GM19455 (cell line): ENCODE data around the gene SLC24A4.

Experiments used
- ATAC-seq: cut with Tn5 transposase; IDR thresholded peaks from one replicate; pipeline ENCODE4 v1.9.1; 2021; ENCODE audit not compliant: unreplicated experiment

SLC24A4 gene

DNA sequence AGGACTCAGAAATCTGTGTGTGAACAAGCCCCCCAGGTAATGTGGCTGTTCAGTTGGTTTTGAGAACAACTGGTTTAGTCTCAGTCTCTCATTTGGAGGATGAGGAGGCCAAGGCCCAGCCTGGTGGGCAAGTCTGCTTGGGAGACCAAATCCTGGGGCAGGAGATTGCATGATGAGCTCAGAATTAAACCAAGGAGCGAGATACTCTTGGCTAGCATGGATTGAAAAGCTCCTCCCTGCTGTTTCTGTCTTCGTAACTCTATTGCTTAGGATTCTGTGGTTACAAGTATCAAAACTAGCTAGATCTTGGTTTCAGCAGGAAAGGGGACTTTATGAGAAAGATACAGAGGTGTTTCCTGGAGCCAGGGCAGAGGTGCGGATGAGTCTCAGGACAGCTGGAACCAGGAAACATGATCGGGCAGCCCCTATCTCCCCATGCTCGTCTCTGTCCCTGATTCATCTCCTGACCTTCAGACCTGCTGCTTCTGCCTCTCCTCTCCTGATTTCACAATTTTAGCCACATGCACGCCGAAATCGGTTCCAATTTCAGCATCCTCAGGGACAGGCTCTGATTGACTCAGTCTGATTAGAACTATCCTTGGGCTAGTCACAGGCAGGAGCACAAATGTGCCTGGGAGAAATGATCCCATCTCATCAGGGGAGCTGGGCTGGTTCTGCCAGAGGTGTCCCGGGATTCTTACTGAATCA is 150.4 kb downstream of the SLC24A4 start:
- ATAC-seq, result no peak

- no peak for ATAC-seq
These were observed 151.1 kb downstream of the SLC24A4 start for GRCh38 chr14:92473969-92474535.

- no peak for ATAC-seq
These were observed 152.1 kb downstream of the SLC24A4 start for GRCh38 chr14:92475037-92475436.

DNA sequence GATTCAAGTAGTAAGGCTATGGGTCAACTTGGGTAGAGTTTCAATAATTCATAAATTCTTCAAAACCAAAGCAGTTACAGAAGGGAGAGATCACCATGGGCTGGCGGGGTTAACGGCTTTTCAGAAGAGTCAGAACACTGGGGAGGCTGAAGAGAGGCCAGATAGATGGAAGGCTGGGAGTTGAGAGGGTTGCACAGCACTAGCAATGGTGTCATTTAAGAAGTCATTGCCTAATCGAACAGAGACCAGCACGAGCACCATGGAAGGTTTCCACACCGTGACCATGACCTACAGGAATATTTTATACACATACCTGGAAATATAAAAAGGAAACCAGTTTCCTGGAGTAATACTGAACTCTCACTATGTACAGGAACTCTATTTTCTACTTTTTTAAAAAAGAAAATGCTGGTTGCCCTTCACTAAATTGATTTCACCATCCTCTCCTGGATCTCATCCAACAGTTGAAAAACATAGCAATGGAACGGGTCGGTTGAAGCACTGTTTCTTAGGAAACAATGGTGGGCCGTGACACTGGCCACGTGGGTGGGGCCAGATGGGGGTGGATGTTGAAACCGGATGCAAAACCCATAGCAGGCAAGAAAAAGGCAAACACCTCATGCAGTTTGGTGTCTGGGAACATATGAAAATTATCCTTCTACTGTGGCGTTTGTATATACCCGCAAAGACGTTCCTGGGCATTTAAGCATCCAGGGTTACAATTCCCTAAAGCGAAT is 152.7 kb downstream of the SLC24A4 start:
- ATAC-seq, result no peak

DNA sequence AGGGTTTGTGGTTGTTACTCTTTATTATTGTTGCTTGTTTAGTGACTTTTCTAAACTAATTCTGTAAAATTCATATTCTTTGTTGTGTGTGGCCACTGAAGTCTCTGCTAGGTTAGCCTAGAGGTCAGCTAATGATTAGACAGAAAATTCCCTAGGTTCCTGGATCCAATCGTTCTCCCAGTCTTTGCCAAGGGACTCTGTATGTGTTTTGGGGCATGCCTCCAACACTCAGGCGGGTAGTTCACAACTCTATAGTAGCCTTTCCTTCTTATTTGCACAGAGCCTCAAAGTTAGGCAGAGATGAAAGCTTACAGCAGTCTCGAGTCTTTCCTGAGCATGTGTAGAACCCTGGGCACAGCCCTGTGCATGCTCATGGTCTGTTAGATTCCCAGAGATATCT is 157.9 kb downstream of the SLC24A4 start:
- ATAC-seq, result no peak

DNA sequence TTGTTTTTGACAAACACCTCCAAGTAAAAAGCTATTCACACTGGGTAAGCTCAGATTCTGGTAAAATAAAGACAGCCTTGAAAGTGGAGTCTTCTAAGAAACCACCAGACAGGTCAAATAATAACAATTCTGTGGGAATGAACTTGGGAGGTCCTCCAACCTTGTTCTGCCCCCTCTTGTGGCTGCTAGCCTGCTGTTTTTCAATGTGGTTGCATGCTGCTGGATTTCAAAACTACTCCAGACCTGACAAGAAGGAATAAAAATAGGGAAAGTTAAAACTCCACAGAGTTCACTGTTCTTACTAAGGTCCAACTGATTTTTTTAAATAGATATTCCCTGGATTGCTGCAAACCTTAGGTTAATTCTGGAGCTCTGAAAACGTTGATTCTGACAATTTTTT is 158.4 kb downstream of the SLC24A4 start:
- ATAC-seq, result no peak

DNA sequence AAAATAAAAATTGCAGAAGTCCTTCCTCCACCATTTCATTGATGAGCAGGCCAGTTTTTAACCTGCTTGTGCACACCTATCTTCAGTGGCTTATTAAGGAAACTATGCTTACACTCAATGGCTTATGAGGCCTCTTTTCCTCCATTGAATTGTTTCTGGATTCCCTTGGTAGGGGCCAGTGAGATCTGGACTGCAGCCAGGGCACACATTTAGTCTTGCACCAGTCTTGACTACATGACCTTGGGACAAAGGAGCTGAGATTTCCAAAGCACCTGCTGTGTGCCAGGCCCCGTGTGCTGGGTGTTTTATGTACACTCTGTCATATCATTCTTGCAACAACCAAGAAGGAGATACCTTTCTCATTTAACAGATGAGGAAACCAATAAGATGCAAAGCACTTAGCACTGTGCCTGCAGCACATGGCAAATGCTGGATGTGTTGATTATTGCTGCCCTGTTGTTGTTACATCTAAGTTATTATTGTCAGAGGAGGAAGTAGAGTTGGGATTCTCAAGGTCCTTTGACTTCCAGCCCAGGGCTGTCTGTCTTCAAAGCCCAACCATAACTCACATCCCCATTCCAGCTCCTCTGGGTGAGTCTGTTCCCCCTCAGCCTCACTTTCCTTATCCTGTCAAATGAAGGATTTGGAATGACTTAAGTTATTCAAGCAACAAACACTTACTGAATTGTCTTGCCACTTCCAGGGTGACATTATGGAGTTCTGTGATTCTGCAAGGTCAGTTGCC is 159.0 kb downstream of the SLC24A4 start:
- no peak for ATAC-seq

DNA sequence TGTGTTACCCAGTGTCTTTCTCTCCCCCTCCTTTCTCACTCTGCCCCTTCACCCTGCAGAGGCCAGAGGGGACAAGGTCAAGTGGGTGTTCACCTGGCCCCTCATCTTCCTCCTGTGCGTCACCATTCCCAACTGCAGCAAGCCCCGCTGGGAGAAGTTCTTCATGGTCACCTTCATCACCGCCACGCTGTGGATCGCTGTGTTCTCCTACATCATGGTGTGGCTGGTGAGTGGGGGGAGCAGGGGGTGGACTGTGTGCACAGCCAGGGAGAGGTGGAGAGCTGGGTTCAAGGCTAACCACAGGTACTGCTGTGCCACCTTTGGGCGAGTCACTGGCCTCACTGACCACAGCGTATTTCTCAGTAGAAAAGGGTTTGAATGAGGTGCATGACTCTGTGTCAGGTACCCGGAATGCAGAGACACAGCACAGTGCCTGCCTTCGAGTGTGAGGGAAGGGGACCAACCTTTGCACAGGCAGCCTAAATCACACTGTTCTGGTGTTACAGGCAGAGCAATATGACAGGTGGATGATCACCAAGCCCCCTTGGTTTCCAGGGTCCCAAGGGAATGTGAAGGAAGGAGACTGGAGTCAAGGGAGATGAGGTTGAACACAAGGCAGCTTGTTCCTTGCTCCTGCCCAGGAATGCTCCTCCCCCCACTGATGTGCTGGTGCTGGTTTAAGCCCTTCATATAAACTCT is 159.8 kb downstream of the SLC24A4 start:
- ATAC-seq, result no peak

DNA sequence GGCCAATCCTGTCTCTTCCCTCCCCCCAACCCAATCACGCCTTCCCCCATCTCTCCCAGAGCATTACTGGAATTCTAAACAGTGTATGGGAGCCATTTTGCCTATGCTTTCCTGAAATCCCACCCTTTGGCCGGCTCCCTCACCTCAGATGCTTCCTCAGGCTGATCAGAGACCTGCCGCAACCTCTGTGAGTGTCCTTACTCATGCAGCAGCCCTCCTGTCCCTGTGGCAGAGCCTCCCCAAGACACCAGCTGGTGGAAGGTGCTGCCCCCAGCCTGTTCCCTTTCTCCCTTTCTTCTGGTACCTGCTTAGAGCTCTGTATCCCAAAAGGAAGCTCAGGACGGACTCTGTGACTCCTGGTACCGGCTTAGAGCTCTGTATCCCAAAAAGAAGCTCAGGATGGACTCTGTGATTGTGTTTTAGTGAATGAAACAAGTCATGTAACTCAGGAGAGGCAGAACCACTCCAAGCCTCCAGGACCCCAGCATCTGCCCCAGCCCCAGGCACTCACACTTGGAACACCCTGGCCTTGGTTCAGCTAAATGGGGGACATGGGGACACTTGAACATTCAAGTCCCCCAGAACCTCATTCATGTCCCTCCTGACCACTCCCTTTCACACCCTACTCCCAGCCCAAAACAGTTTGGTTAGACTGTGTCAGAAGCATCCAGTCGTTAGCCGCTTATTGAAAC is 161.3 kb downstream of the SLC24A4 start:
- no peak for ATAC-seq

DNA sequence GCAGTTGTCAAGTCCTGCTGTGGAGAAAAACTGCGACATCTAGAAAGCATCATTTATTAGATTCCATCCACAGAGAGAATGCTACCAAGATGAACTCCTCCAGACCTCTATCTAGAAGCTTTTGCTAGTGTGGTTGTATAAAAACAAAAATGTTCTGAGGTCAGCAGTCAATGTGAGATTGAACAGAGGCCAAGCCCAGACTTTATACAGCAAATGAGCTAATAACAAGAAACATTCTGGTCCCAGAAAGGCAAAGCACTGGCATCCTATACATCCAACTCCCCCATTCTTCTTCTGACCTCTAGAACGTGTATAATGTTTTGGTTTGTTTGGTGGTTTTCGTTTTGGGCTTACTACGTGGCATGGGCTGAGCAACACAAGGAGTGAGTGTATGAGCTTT is 163.9 kb downstream of the SLC24A4 start:
- ATAC-seq, result no peak

DNA sequence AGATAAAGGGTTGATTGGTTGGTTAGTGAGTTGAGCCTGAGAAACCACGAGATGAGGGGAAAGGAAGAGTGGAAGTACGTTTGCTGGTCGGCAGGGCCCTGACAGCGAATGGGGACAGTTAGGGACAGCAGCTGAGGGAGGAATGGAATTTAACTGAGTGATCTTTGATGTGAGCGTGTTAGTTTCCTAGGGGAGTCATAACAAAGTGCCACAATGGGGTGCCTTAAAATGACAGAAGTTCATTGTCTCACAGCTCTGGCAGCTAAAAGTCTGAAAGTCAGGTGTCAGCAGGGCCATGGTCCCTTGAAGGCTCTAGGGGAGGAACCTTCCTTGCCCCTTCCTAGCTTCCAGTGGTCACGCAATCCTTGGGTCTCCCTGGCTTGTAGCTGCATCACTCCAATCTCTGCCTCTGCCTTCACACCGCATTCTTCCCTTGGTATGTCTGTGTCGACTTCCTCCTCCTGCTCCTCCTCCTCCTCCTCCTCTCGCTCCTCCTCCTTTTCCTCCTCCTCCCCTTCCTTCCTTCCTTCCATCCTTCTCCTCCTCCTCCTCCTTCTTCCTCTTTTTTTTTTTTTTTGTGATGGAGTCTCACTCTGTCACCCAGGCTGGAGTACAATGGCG is 164.7 kb downstream of the SLC24A4 start:
- ATAC-seq, result no peak

GRCh38 chr14:92489394-92490238 is 166.7 kb downstream of the SLC24A4 start:
- ATAC-seq, result no peak

DNA sequence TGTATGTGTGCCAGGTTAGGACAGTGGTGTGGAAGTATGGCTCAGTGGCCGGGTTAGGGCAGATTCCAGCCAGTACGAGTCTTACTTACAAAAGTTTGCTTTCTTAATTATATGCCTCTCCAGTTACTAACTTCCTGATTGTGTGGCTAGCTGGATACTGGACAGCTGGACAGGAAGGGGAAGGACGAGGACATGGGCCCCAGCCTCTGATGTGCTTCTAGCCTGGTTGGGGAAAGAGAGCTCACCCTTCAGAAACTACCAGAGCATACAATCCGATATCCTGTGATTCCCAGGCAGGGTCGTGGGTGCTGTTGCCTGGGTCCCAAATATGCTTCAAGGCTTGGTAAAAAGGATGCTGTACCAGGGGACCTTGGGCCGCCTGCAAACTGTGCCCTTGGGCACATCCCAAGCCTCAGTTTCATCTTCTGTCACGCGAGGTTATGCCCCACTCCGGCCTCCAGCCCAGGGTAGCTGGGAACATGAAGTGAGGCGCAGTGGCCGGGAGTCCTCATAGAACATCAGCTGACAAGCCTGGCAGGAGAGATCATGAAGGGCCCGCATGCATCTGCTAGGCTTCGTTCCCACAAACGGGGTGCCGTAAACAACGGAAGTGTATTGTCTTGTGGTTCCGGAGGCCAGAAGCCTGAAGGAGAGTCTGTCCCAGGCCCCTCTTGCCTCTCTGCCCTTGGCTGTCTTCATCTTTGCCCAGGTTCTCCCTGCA is 167.4 kb downstream of the SLC24A4 start:
- ATAC-seq, result no peak

- ATAC-seq, result no peak
These were observed 168.8 kb downstream of the SLC24A4 start for GRCh38 chr14:92491782-92492181.

DNA sequence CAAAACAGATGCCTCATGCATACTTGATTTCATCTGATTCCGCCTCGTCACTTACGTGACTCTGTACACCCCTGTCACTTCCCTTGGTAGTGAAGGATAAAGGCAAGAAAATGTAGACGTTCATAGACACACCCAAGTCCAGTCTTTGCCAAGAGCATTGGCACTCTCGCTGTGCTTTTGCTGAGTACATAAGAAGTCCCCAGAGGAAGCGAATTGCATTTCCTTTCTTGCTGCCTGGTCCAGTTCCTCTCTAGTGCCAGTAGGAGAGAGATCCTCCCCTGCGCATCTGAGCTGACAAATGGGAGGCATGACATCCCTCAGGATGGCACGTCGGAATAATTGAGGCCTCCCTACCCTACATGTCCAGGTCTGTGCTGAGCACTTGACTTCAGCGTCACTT is 169.3 kb downstream of the SLC24A4 start:
- ATAC-seq, result no peak

GRCh38 chr14:92493024-92493423 is 170.1 kb downstream of the SLC24A4 start:
- ATAC-seq, result no peak

GRCh38 chr14:92493492-92493891 is 170.5 kb downstream of the SLC24A4 start:
- no peak for ATAC-seq

DNA sequence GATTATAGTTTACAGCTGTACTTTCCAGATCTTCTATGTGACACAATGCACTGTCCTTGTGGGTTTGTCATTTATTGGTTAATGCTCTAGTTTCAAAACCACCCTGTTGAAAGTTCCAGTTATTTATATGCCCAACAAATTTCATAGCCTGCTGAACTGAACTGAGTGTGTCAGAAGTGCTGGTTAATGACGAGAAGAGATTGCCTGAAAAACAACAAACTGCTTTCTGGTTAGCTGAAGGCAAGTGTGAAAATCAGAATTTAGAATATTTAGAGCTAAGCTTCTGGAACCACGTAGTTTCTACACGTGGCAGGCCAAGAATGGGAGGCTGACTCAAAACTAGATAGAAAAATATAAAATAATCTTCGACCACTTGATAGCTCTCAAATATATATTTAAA is 171.5 kb downstream of the SLC24A4 start:
- no peak for ATAC-seq
